DMS 273 (cell line): ENCODE measurements around the gene C16orf74.

ENCODE experiments used
- DNase-seq: peaks from one replicate; lab custom pipeline; 2025; ENCODE audit not compliant: unreplicated experiment; lab: John Stamatoyannopoulos, UW

The C16orf74 gene

GRCh38 chr16:85750827-85751697 lies at the start of gene C16orf74:
C16orf74 (minus strand) TSS chr16:85751096; CDS start chr16:85735217, 15,879 bp downstream.
- DNase-seq: peak; percentile 80

- no peak for DNase-seq
Observed at GRCh38 chr16:85800321-85800669, 49.4 kb upstream of the C16orf74 start.

GRCh38 chr16:85799497-85800320 lies 48.8 kb upstream of the C16orf74 start, which contains the start of the genes COX4I1 and EMC8:
COX4I1 (plus strand) TSS chr16:85799695; CDS start chr16:85801206, 1,511 bp downstream.
EMC8 (minus strand) TSS chr16:85799544; CDS start chr16:85799295, 249 bp downstream.
- DNase-seq: peak; percentile 98

- DNase-seq: peak; percentile 67
Observed at GRCh38 chr16:85798901-85799496, 48.1 kb upstream of the C16orf74 start.

- peak; percentile 53 for DNase-seq
Observed at GRCh38 chr16:85798283-85798776, 47.4 kb upstream of the C16orf74 start.

GRCh38 chr16:85796599-85796998 lies 45.7 kb upstream of the C16orf74 start:
- DNase-seq: no peak

- DNase-seq: no peak
Observed at GRCh38 chr16:85796152-85796551, 45.3 kb upstream of the C16orf74 start.

GRCh38 chr16:85794696-85795095 lies 43.8 kb upstream of the C16orf74 start:
- DNase-seq: no peak

GRCh38 chr16:85793662-85794298 lies 42.9 kb upstream of the C16orf74 start:
- DNase-seq: no peak

GRCh38 chr16:85789773-85790172 lies 38.9 kb upstream of the C16orf74 start:
- DNase-seq: no peak

GRCh38 chr16:85788819-85789218 lies 37.9 kb upstream of the C16orf74 start:
- DNase-seq: no peak

- DNase-seq: no peak
Observed at GRCh38 chr16:85785927-85786326, 35.0 kb upstream of the C16orf74 start.

- DNase-seq: no peak
Observed at GRCh38 chr16:85784813-85785212, 33.9 kb upstream of the C16orf74 start.

- DNase-seq: peak; percentile 34
Observed at GRCh38 chr16:85783441-85783840, 32.5 kb upstream of the C16orf74 start.

GRCh38 chr16:85782451-85782850 lies 31.6 kb upstream of the C16orf74 start:
- DNase-seq: peak; percentile 48

- peak; percentile 93 for DNase-seq
Observed at GRCh38 chr16:85781695-85782370, 30.9 kb upstream of the C16orf74 start.

GRCh38 chr16:85781156-85781555 lies 30.3 kb upstream of the C16orf74 start:
- DNase-seq: no peak

GRCh38 chr16:85780281-85780680 lies 29.4 kb upstream of the C16orf74 start:
- no peak for DNase-seq

GRCh38 chr16:85778873-85779272 lies 28.0 kb upstream of the C16orf74 start:
- DNase-seq: no peak
